Esophagus muscularis mucosa (tissue), 4 donors: ENCODE results near the gene ZBTB44. TPM values are rescaled to one million over a fixed set of nuclear protein-coding genes. Genes with fewer than 3 reads are reported as not detected.

ENCODE experiments used
- DNase-seq: peaks from one replicate; pipeline ENCODE4 v3.0.0-alpha.2; 2017; ENCODE audit errors: extremely low spot score
- H3K27ac ChIP-seq, 4 donors: fragments of 200-600 bp; sonication (generic); replicated peaks in 1 of 4; 1 replicate in 3 of 4; 2 replicates in 1 of 4; pipeline ENCODE4 v1.5.1; 2016 to 2019; ENCODE audit warnings: mild to moderate bottlenecking in 1 of 4
- H3K27me3 ChIP-seq, 4 donors: fragments of 200-600 bp; sonication (generic); one replicate each; pipeline versions ENCODE4 v1.5.1 to v1.6.0; 2016 to 2019
- H3K36me3 ChIP-seq, 4 donors: fragments of 200-600 bp; sonication (generic); one replicate each; pipeline ENCODE4 v1.5.1; 2016 to 2019
- H3K4me1 ChIP-seq, 4 donors: fragments of 200-600 bp; sonication (generic); one replicate each; pipeline ENCODE4 v1.5.1; 2016 to 2019
- H3K4me3 ChIP-seq, 4 donors: fragments of 200-600 bp; sonication (generic); 1 replicate in 2 of 4; 2 replicates in 2 of 4; pipeline ENCODE4 v1.5.1; 2016 to 2019; ENCODE audit warnings: mild to moderate bottlenecking in 4 of 4, moderate library complexity in 1 of 4
- H3K9me3 ChIP-seq, 4 donors: fragments of 200-600 bp; sonication (generic); 1 replicate in 3 of 4; 2 replicates in 1 of 4; pipeline ENCODE4 v1.5.1; 2016 to 2019
- CTCF ChIP-seq, 3 experiments: fragments of 200-600 bp in 2 of 3; fragments of 450-650 bp in 1 of 3; sonication (generic) in 2 of 3; IDR thresholded peaks; one replicate each; pipeline ENCODE4 v1.5.1; 2017 to 2019; ENCODE audit warnings: antibody characterized with exemption in 3 of 3, mild to moderate bottlenecking in 2 of 3, moderate library complexity in 1 of 3
- EP300 ChIP-seq: sonication (generic); formaldehyde crosslinking; IDR thresholded peaks from one replicate; pipeline ENCODE4 v1.6.1; 2017; ENCODE audit warnings: antibody characterized with exemption
- POLR2A ChIP-seq: fragments of 450-650 bp; IDR thresholded peaks from one replicate; pipeline ENCODE4 v1.6.1; 2017; ENCODE audit warnings: antibody characterized with exemption, moderate library complexity, mild to moderate bottlenecking, low read depth
- POLR2AphosphoS5 ChIP-seq, 2 donors: sonication (generic); formaldehyde crosslinking; IDR thresholded peaks; one replicate each; pipeline ENCODE4 v1.6.1; 2017; ENCODE audit warnings: antibody characterized with exemption in 2 of 2
- WGBS: methylation state at CpG from one replicate; pipeline ENCODE4 v1.1.5; 2018; 5-methylcytosine and 5-hydroxymethylcytosine counted together
- intact Hi-C: fragments of 100-400 bp; cut with DNase I; formaldehyde crosslinking; loops from one replicate; pipeline ENCODE4 v1.15.1; 2023
- total RNA-seq, 4 donors: library from RNA; depleted of rRNA; stranded (reverse); fragments of >200 nt; gene quantifications; one replicate each; pipeline versions ENCODE4 v1.1.0 to v1.2.1, GENCODE V29; 2016

The ZBTB44 gene
- total RNA-seq, 4 donors from 2014 or later, result 50.4 to 86.4 (median 65.3) TPM

- no peak overlapping the region for H3K27ac ChIP-seq
- no peak for DNase-seq
- 91% methylated on average over 32 of the region's 53 CpGs for WGBS
- H3K27me3 ChIP-seq, result peaks cover 0 to 4% (median 0%) of the 10 kb centered on the region in 4 donors
- TF ChIP-seq EP300, result no peak
- TF ChIP-seq CTCF (IDR thresholded peaks at IDR 0.05), result no peak
- no peak for TF ChIP-seq POLR2AphosphoS5 (IDR thresholded peaks at IDR 0.05)
- no peak for TF ChIP-seq POLR2A
- peaks cover 6 to 9% (median 6%) of the 10 kb centered on the region in 4 donors for H3K4me1 ChIP-seq
- H3K9me3 ChIP-seq, result no peaks in the 10 kb centered on the region
- intact Hi-C loops, result no loop called here
- H3K36me3 ChIP-seq, result no peaks in the 10 kb centered on the region
- no peak overlapping the region for H3K4me3 ChIP-seq
These were observed 105.4 kb downstream of the ZBTB44 start for GRCh38 chr11:130209128-130209932.

- DNase-seq, result no peak
- intact Hi-C loops, result no loop called here
These were observed 106.2 kb downstream of the ZBTB44 start for GRCh38 chr11:130208241-130209127.

GRCh38 chr11:130206141-130206540, 108.6 kb downstream of the ZBTB44 start:
- Histone ChIP-seq H3K4me1 (no peaks in the 10 kb centered on the region), H3K27me3 (no peaks in the 10 kb centered on the region), H3K27ac (no peak overlapping the region), H3K9me3 (no peaks in the 10 kb centered on the region), H3K4me3 (no peak overlapping the region), H3K36me3 (no peaks in the 10 kb centered on the region)
- intact Hi-C loops, result no loop called here
- 89% methylated on average over 22 of the region's 22 CpGs for WGBS
- no peak for DNase-seq
- TF ChIP-seq POLR2AphosphoS5 (IDR thresholded peaks at IDR 0.05), result no peak
- no peak for TF ChIP-seq EP300
- TF ChIP-seq CTCF (IDR thresholded peaks at IDR 0.05), result no peak
- no peak for TF ChIP-seq POLR2A

More at GRCh38 chr11:130208241-130209127, 106.2 kb downstream of the ZBTB44 start:
- Histone ChIP-seq H3K36me3 (no peaks in the 10 kb centered on the region), H3K4me3 (no peak overlapping the region), H3K9me3 (no peaks in the 10 kb centered on the region), H3K27ac (no peak overlapping the region), H3K27me3 (peaks cover 0 to 4% (median 0%) of the 10 kb centered on the region in 4 donors), H3K4me1 (peaks cover 6 to 9% (median 6%) of the 10 kb centered on the region in 4 donors)
- WGBS, result 94% methylated on average over 39 of the region's 45 CpGs
- TF ChIP-seq EP300 (no peak), POLR2AphosphoS5 (IDR thresholded peaks at IDR 0.05) (no peak), POLR2A (no peak), CTCF (IDR thresholded peaks at IDR 0.05) (no peak)

- Histone ChIP-seq H3K27ac (no peak overlapping the region), H3K27me3 (no peaks in the 10 kb centered on the region), H3K36me3 (no peaks in the 10 kb centered on the region), H3K4me1 (no peaks in the 10 kb centered on the region), H3K9me3 (no peaks in the 10 kb centered on the region), H3K4me3 (no peak overlapping the region)
- intact Hi-C loops, result no loop called here
- DNase-seq, result no peak
- 94% methylated on average over 11 of the region's 11 CpGs for WGBS
- TF ChIP-seq POLR2AphosphoS5 (IDR thresholded peaks at IDR 0.05) (no peak), CTCF (IDR thresholded peaks at IDR 0.05) (no peak), POLR2A (no peak), EP300 (no peak)
These were observed 110.0 kb downstream of the ZBTB44 start for GRCh38 chr11:130204703-130205095.
